Breast epithelium (tissue), 4 donors: ENCODE data around the gene ZNF282. TPM values are rescaled to one million over a fixed set of nuclear protein-coding genes. Genes with fewer than 3 reads are reported as not detected.
"Not testable (repeated sequence)": the region's sequence is repeated elsewhere in the genome, so short reads cannot be mapped to it uniquely, and the experiment has no call there.

ENCODE experiments used
- DNase-seq, 2 donors: peaks; one replicate each; pipeline ENCODE4 v3.0.0-alpha.2; 2019; ENCODE audit warnings: low spot score in 2 of 2
- H3K27ac ChIP-seq, 2 donors: fragments of 200-600 bp; sonication (generic) in 1 of 2; one replicate each; pipeline ENCODE4 v1.5.1; 2016 to 2019; ENCODE audit warnings: mild to moderate bottlenecking in 1 of 2
- H3K27me3 ChIP-seq, 2 donors: fragments of 200-600 bp; sonication (generic) in 1 of 2; one replicate each; pipeline versions ENCODE4 v1.5.1 to v1.6.0; 2017 to 2019; ENCODE audit warnings: control low read depth in 1 of 2, mild to moderate bottlenecking in 1 of 2
- H3K36me3 ChIP-seq: fragments of 200-600 bp; one replicate; pipeline ENCODE4 v1.5.1; 2019
- H3K4me1 ChIP-seq, 2 donors: fragments of 200-600 bp; sonication (generic); one replicate each; pipeline ENCODE4 v1.5.1; 2016 to 2019; ENCODE audit warnings: control low read depth in 1 of 2
- H3K4me3 ChIP-seq, 3 donors: fragments of 200-600 bp; sonication (generic); 1 replicate in 2 of 3; 2 replicates in 1 of 3; pipeline ENCODE4 v1.5.1; 2016 to 2019; ENCODE audit warnings: mild to moderate bottlenecking in 3 of 3, moderate library complexity in 2 of 3
- H3K9me3 ChIP-seq, 2 donors: fragments of 200-600 bp; sonication (generic) in 1 of 2; one replicate each; pipeline ENCODE4 v1.5.1; 2016 to 2019; ENCODE audit warnings: control low read depth in 1 of 2
- CTCF ChIP-seq, 3 donors: fragments of 450-650 bp; IDR thresholded peaks; one replicate each; pipeline ENCODE4 v1.5.1; 2016 to 2017; ENCODE audit warnings: antibody characterized with exemption in 3 of 3, mild to moderate bottlenecking in 3 of 3, moderate library complexity in 3 of 3
- POLR2A ChIP-seq: fragments of 450-650 bp; IDR thresholded peaks from one replicate; pipeline ENCODE4 v1.6.1; 2016; ENCODE audit warnings: antibody characterized with exemption, mild to moderate bottlenecking, moderate library complexity
- POLR2AphosphoS5 ChIP-seq, 3 donors: sonication (generic); formaldehyde crosslinking; IDR thresholded peaks; one replicate each; pipeline ENCODE4 v1.6.1; 2017; ENCODE audit warnings: antibody characterized with exemption in 3 of 3
- intact Hi-C: fragments of 100-400 bp; cut with DNase I; formaldehyde crosslinking; loops from one replicate; pipeline ENCODE4 v1.15.1; 2023; ENCODE audit warnings: low total_unique reads
- total RNA-seq, 3 donors: library from RNA; depleted of rRNA; stranded (reverse); fragments of >200 nt; gene quantifications; one replicate each; pipeline ENCODE4 v1.1.0, GENCODE V29; 2016

ZNF282 gene
- total RNA-seq, 3 donors from 2014 or later: 13.0 to 19.2 (median 17.4) TPM

- Histone ChIP-seq H3K27me3 (no peaks in the 10 kb centered on the region), H3K27ac (no peak overlapping the region), H3K9me3 (no peaks in the 10 kb centered on the region), H3K4me1 (no peaks in the 10 kb centered on the region), H3K36me3 (peaks cover 7% of the 10 kb centered on the region), H3K4me3 (no peak overlapping the region)
- DNase-seq: no peak
- intact Hi-C loops: loop anchor here (5.0 kb wide), 1 partner anchor 346 kb away; no protein-coding TSS in a partner anchor
- TF ChIP-seq POLR2AphosphoS5 (IDR thresholded peaks at IDR 0.05) (no peak), POLR2A (no peak), CTCF (IDR thresholded peaks at IDR 0.05) (no peak)
These were observed 71.1 kb downstream of the ZNF282 start for GRCh38 chr7:149266451-149266850.

- H3K27me3 ChIP-seq: no peaks in the 10 kb centered on the region
- no peaks in the 10 kb centered on the region for H3K9me3 ChIP-seq
- peaks cover 7% of the 10 kb centered on the region for H3K36me3 ChIP-seq
- H3K27ac ChIP-seq: no peak overlapping the region
- intact Hi-C loops: loop anchor here (5.0 kb wide), 1 partner anchor 345 kb away; no protein-coding TSS in a partner anchor
- TF ChIP-seq POLR2AphosphoS5 (IDR thresholded peaks at IDR 0.05) (no peak), CTCF (IDR thresholded peaks at IDR 0.05) (no peak), POLR2A (no peak)
- H3K4me3 ChIP-seq: no peak overlapping the region
- no peak for DNase-seq
- no peaks in the 10 kb centered on the region for H3K4me1 ChIP-seq
These were observed 72.4 kb downstream of the ZNF282 start for GRCh38 chr7:149267733-149268132.

GRCh38 chr7:149274424-149274823 is 79.1 kb downstream of the ZNF282 start:
- intact Hi-C loops, H3K4me3 ChIP-seq, H3K9me3 ChIP-seq, H3K36me3 ChIP-seq, H3K27ac ChIP-seq, H3K4me1 ChIP-seq, H3K27me3 ChIP-seq: not testable (repeated sequence)
- peak in 1 of 2 donors; percentile 10 for DNase-seq

Other genes with a start within 250 kb of the ZNF282 start
- 100 to 1,000 TPM in 1 of 3 donors, 10 to 100 TPM in 2; 53.4 to 101 (median 68.3) TPM for gene PDIA4, start 167.0 kb upstream of the ZNF282 start, total RNA-seq
- gene ZNF786, start 104.8 kb upstream of the ZNF282 start, total RNA-seq: 10 to 100 TPM in 1 of 3 donors, 1 to 10 TPM in 2; 2.7 to 13.2 (median 6.2) TPM
- gene ZNF425, start 69.2 kb upstream of the ZNF282 start, total RNA-seq: 1 to 10 TPM; 2.1 to 4.7 (median 2.6) TPM
- gene ZNF398, start 48.1 kb upstream of the ZNF282 start, total RNA-seq: 10 to 100 TPM; 17.3 to 25.9 (median 22.9) TPM
- gene ZNF212, start 44.1 kb downstream of the ZNF282 start, total RNA-seq: 10 to 100 TPM in 1 of 3 donors, 1 to 10 TPM in 2; 4.3 to 12.4 (median 9.8) TPM
- gene ZNF783, start 66.7 kb downstream of the ZNF282 start, total RNA-seq: 10 to 100 TPM; 13.6 to 23.9 (median 17.6) TPM